T-helper 1 cell treated with Interleukin-12 subunit alpha and Interleukin-12 subunit beta and Interleukin-4 antibody, amounts not matched to agents 30 ng/mL and 1 ng/mL, for 36 hours (primary cell): ENCODE results near the gene USP22. TPM values are rescaled to one million over a fixed set of nuclear protein-coding genes. Genes with fewer than 3 reads are reported as not detected.
"Not testable (repeated sequence)": the region's sequence is repeated elsewhere in the genome, so short reads cannot be mapped to it uniquely, and the experiment has no call there.

Source experiments
- intact Hi-C: fragments of 100-400 bp; cut with micrococcal nuclease; formaldehyde crosslinking; loops from one replicate; pipeline ENCODE4 v1.15.1; 2024
- total RNA-seq: library from RNA; stranded (reverse); gene quantifications from 2 replicates; pipeline ENCODE4 v1.2.3, GENCODE V29; 2022

USP22 gene
- total RNA-seq, 1 donor from 2014 or later, result 128 TPM

DNA sequence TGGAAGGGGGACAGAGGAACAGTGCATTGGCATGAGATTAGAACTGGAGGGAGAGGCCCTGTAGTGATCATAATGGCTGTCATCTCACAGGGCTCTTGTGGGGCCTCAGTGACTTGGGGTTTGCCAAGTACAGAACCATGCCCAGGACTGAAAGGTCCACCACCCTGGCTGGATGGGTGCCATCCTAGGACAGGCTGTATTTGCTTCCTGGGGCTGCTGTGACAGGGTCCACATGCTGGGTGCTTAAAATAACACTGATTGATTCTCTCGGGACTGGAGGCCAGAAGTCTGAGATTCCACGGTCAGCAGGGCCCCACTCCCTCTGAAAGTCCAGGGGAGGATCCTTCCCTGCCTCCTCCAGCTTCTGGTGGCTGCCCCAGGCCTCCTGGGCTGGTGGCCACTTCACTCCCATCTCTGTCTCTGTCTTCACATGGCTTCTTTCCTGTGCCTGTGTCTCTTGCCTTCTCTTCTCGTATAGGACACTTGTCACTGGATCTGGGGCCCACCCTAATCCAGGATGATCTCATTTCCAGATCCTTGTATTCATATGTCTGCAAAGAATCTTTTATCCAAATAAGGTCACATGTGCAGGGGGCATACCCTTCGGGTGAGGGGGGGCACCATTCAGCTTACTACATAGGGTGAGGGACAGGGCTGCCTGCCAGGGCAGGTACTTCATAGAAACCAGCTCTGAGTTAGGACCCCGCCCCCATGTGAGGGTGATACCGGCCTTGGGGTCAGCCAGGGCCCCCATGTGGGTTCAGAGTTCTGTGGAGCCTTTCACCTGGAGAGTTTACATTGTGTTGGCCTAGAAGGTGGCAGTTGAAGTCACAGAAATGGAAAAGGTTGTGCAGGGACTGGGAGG, 52.6 kb downstream of the USP22 start:
- intact Hi-C loops, result no loop called here

- intact Hi-C loops, result no loop called here
Observed at GRCh38 chr17:20989481-20989880, 53.3 kb downstream of the USP22 start.

GRCh38 chr17:20988896-20989295, 53.9 kb downstream of the USP22 start:
- intact Hi-C loops, result no loop called here

- intact Hi-C loops, result no loop called here
Observed at GRCh38 chr17:20988001-20988636, 54.7 kb downstream of the USP22 start.

DNA sequence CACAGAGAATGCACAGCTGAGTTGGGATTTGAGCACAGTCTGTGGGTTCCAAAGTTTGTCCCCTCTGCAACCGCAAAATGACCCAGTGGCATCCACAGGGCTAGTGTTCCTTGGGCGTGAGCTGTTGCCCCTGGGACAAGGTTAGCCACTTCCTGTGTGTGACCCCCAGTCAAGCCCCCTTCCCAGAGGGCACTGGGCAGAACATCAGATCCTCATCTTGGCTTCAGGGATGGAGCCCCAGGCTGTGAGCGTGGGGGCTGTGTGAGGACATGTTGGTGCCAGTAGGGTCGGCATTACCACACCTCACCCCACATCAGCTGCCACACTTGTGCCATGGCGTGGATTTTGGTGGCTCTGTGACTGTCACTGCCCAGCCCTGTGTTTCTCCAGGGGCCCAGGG, 55.3 kb downstream of the USP22 start:
- intact Hi-C loops, result no loop called here

- intact Hi-C loops, result no loop called here
Observed at GRCh38 chr17:20986767-20987510, 55.9 kb downstream of the USP22 start.

GRCh38 chr17:20983359-20983637, 59.5 kb downstream of the USP22 start:
- intact Hi-C loops, result no loop called here

GRCh38 chr17:20982589-20983358, 60.0 kb downstream of the USP22 start:
- intact Hi-C loops, result no loop called here

DNA sequence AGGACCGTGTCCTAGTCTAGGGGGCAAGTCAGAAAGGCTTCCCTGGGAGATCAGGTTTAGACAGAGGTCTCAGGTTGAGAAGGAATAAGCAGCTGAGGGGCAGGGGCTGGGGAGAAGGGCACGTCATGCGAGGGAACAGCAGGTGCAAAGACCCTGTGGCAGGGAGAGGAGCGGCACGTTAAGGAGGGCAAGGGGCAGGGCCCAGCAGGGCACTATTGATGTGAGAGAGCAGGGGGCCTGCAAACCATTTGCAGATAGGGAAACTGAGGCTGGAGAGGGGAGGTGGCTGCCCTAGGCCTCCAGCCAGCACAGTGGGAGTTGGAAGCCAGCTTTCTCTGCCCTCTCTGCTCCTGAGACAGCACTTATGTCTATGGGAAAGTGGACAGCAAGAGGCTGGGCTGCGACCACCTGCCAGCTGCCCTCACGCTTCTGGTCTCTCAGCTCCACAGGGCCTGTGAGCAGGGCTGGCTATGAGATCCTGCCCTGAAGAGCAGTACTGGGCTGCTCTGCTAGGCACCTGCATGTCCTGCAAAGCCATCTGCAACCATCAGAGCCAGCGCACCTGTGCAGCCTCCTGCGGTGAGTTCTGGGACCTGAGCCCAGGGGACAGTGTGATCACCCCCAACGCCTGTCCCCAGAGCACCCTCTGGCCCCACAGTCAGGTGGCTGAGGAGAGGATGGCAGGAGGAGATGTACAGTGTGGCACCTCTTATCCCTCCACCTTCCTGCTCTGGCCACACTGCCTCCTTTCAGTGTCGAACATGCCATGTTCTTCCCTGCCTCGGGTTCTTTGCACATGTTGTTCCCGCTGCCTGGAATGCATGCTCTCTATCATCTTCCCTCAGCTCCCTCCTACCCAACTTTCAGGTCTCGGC, 61.5 kb downstream of the USP22 start:
- intact Hi-C loops, result no loop called here

DNA sequence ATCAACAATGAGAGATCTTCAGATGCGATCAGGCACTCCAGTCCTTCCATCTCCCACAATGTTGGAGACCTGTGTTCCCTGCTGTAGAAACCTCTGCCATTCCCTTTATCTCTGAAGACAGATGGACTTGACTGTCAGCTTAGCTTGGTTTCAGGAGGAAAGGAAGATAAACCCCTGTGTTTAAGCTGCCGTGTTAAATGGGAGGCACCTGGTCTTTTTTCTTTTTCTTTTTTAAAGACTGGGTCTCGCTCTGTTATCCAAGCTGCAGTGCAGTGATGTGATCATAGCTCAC, 63.1 kb downstream of the USP22 start:
- intact Hi-C loops, result no loop called here

GRCh38 chr17:20979007-20979791, 63.6 kb downstream of the USP22 start:
- intact Hi-C loops, result not testable (repeated sequence)

GRCh38 chr17:20977609-20978253, 65.1 kb downstream of the USP22 start:
- intact Hi-C loops, result not testable (repeated sequence)

- intact Hi-C loops, result no loop called here
Observed at GRCh38 chr17:20975566-20975965, 67.2 kb downstream of the USP22 start.

DNA sequence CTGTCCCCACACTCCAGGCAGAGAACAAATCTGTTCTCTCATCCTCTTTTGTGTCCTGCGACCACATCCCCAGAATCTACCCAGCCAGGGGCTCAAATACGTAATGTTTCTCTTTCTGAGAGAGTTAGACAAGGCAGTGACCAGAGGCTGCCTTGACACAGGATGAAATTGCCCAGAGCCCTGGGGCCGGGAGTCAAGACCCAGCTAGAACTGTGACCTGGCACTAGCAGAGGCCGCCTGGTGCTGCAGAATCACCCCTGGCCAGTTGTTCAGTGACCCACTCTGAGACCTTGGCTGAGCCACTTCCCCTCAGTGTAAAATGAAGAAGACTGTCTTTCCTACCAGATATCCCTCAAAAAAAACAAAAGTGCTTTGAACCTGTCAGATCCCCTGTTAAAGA, 72.5 kb downstream of the USP22 start:
- intact Hi-C loops, result no loop called here

- intact Hi-C loops, result no loop called here
Observed at GRCh38 chr17:20968913-20969616, 73.7 kb downstream of the USP22 start.

- intact Hi-C loops, result no loop called here
Observed at GRCh38 chr17:20967776-20968175, 75.0 kb downstream of the USP22 start.

DNA sequence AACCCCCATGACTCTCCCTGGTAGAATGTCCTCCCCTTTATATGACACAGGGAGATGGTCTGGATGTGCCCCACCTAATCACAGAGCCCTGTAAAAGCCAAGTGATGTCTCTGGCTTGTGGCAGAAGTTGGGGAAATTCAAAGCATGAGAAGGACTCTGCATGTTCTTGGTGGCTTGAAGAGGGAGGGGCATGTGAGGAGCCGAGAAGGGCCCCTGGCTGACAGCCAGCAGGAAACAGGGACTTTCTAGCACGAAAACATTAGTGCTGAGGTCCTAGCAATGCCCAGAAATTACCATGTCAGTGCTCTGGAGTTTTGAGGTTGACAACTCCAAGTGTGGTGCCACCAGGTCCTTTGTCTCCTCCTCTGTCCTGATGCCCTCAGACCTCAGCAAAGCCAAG, 75.9 kb downstream of the USP22 start:
- intact Hi-C loops, result no loop called here

DNA sequence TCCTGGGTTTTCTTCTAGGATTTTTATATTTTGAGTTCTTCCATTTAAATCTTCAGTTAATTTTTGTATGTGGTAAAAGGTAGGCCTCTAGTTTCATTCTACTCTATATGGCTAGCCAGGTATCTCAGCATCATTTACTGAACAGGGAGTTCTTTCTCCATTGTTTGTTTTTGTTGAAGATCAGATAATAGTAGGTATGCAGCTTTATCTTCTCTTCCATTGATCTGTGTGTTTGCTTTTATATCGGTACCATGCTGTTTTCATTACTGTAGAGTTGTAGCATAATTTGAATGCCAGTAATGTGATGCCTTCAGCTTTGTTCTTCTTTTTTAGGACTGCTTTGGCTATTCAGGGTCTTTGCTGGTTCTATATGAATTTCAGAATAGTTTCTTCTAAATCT, 77.3 kb downstream of the USP22 start:
- intact Hi-C loops, result no loop called here

GRCh38 chr17:20961586-20961985, 81.2 kb downstream of the USP22 start:
- intact Hi-C loops, result no loop called here
